ENCODE measurements around the gene MEN1.

Gene MEN1

GRCh38 chr11:64801158-64801464 lies 9.2 kb downstream of the MEN1 start:
- DNase-seq = no peak

- no peak for DNase-seq
These were observed 9.8 kb downstream of the MEN1 start for GRCh38 chr11:64800303-64801157.

GRCh38 chr11:64799623-64800302 lies 10.6 kb downstream of the MEN1 start:
- no peak for DNase-seq

DNA sequence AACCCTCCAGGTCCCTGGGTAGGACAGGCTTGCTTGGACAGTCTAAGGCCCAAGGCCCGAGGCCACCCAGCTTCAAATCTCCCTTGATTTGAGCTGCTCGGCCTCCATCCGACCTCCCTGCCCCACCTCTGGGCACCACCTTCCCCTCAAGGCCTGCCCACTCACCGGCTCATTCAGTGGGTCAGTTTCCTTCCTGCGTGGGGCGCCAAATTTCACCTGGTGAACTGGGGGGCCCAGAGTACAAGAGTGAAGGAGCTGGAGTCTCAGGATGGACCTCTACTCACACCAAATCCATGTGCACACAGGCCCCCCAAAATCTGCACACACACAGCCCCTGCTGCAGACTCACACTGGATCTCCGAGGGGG lies 11.1 kb downstream of the MEN1 start:
- no peak for DNase-seq

DNA sequence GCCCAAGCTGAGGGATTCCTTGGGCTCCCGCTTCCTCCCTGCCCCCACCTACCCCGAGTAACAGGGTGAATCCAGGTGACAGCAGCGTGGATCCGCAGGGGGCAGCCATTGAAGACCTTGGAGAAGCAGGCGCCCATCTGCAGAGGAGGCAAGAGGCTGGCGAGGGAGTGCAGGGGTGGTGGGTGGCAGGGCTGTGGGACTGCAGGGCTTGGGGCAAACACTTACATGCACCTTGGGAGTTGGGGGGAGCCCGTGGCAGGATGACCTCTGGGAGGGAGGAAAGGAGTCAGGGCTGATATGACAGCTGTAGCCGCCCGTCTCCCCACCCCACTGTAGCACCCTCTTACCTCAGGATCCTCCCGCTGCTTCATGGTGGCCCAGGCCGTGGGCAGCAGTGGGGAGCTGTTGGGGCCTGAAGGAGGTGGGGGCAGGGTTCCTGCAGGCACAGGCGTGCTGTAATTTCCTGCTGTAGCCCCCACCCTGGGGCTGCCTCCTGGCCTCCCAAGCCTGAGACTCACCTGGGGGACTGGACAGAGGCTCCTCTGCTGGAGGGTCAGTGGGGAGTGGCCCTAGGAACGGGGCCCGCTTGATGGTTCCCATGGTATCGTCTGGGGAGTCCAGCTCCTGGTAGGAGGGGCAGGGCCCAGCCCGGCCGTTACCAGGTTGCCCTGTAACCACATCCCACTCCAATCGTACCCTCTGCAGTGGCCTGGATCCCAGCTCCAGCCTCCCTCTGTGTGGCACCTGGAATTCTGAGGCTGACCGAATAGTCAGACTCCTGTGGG lies 13.4 kb downstream of the MEN1 start:
- DNase-seq = no peak

DNA sequence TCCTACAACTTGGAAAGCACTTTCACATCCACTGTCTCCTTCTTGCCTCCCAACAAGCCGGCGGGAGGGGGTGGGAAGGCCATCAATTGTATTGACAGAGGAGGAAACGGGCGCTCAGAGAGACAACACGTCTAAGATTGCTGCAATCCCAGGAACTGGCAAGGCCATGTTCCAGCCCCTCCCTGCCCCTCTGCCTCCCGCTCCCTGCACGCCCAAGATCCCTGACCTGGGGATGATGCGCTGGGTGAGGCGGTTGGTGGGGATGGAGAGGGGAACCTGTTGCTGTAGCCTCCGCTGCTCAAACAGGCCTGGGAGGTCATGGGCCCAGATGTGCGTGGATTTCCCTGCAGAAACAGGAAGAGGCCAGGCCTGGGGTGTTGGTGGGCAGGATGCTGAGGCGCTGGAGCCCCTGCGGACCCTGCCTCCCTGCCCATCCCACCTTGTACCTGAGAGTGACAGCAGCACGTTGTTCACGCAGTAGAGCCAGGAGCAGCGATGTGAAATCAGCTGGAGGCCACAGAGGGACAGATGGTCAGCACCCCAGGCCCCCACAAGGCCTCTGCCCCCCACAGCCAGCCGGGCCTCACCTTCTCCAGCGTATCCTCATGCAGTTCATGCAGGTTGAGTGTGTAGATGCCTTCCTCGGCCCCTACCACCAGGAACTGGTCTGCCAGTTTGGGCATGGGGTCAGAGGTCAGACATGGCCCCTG lies 14.1 kb downstream of the MEN1 start:
- no peak for DNase-seq

- no peak for DNase-seq
These were observed 15.8 kb downstream of the MEN1 start for GRCh38 chr11:64794526-64794925.

GRCh38 chr11:64793271-64794160 lies 16.8 kb downstream of the MEN1 start:
- DNase-seq = no peak

- DNase-seq = no peak
These were observed 17.9 kb downstream of the MEN1 start for GRCh38 chr11:64792482-64792881.

DNA sequence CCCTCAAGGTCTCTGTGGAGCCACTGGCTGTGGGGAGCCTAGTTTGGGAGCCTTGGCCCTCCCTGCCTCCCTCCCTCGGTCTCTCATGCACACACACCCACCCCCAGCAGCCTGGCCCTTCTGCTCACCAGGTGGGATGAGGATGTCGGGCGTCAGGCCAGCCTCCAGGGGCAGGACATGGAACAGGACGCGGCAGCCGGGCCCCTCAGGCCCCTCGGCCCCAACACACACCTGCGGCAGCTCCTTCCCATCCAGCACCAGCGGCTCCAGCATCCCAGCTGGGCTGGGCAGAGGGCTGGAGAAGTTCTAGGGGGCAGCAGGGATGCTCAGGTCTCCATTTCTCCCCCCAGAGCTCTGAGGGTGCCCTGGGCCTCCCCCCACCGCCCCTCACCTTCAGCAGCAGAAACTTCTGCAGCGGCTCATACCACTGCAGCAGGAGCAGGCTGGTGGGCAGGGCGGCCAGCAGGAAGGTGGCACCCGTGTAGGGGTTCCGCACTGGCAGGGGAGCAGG lies 18.5 kb downstream of the MEN1 start:
- no peak for DNase-seq

DNA sequence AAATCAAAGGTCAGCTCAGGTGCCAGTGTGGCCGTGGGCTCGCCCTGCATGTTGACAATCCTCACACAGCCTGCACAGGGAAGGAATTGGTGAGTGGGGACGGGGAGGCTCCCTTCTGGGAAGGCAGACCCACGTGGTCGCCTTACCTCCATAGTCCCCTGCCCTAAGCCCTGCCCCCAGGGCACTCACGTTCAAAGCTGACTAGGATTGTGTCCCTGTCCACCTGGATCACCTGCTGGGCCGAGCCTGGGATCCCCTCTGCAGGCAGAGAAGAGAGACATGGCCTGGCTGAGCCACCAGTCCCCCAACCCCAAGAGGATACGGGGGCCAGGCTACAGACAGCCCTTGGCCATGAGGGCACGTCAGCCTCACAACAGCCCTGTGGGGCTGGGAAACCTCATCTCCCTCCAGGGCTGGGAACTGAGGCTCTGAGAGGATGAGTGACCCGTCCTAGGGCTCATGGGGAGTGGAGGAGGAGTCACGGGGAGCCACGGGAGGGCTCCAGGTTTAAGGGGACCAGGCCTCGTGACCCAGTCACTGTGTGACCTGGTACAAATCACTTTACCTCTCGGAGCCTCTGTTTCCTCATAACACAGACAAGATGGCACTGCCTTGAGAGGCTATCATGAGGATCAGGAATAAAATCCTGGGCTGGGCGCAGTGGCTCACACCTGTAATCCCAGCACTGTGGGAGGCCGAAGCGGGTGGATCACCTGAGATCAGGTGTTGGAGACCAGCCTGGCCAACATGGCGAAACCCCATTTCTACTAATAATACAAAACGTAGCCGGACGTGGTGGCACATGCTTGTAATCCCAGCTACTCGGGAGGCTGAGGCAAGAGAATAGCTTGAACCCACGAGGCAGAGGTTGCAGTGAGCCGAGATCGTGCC lies 19.9 kb downstream of the MEN1 start:
- DNase-seq = no peak

DNA sequence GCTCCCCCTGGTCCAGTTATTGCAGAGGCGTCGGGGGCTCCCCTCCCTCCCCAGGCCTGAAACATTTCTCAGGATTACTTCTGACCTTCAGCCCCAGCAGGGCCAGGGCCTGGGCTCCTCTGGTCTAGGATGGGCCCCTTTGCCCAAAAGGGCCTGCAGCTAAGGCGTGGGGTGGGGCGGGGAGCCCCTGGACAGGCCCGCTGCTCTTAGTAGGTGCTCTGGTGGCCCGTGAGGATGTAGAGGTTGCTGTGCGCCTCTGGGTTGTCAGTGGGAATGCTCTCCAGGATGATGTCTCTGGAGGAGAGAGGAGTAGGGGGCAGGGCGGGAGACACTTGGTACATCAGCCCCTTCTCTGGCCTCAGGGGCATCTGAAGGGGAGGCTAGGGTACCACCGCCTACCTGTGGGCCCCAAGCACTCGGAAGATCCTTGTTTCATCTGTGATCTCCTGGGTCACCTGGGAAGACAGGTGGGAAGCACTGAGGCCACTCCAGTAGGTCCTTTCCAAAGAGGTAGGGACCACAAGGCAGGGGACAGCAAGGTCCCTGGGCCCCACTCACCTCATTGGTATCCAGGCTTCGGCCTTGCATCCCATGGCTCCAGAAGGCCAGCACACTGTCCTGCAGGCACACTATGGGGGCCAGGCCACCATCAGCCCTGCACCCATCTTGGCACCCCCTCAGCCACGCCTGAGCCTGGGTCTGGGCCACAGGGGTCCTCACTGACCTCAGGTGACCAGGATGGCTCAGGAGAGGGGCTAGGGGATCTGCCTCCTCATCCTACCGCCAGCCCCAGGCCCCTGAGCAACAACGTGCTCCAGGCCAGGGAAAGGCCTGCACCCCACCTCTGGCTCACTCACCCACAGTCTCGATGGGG lies 20.8 kb downstream of the MEN1 start:
- DNase-seq = no peak

- no peak for DNase-seq
These were observed 21.8 kb downstream of the MEN1 start for GRCh38 chr11:64788321-64789215.

DNA sequence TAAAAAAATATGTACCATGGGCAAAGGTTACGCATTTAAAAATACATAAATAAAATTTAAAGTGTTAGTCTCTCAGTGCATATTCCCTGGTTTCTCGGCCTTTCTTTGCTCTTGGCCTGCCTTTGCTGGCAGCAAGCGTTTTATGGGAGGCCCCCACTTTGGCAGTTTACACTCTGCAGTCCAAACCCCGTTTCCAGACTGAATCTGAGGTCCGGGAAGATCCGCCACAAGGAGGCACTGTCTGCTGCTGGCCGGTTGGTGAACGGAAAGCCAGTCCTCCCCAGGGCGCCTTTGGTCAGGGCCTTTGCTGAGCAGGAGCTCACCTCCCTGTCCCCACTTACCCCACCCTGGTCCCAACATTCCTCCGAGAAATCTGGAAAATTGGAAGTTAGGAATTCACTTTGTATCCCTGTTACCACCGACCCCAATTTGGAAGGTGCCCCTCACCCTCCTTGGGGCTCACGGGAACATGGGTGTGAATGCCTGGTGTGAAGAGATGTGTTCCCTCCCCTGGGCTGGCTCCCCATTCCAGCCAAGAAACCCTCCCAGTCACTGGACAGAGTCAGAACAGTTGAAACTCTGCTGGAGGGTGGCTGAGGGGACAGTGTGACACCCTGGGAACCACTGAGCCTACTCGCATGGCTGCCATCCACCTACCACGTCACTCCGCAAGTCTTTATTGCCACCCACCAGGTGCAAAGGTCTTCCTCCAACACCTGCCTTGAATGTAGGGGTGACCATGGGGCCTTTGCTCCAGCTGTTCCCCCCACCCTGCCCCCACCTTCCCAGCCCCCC lies 22.6 kb downstream of the MEN1 start:
- peak in 3 of 5 donors; percentile 38 to 53 (median 48) for DNase-seq

GRCh38 chr11:64786308-64786707 lies 24.0 kb downstream of the MEN1 start:
- no peak for DNase-seq

GRCh38 chr11:64784813-64785581 lies 25.4 kb downstream of the MEN1 start:
- no peak for DNase-seq

Measured in T-helper 1 cell (primary cell).